ENCODE results near the gene CLTCL1.

- TF ChIP-seq CTCF (IDR thresholded peaks at IDR 0.05 in 8 of 11, conservative IDR thresholded peaks at IDR 0.05 in 3 of 11) (no peak), POLR2AphosphoS5 (IDR thresholded peaks at IDR 0.05) (no peak)
Measured at GRCh38 chr22:19253143-19253542, 38.4 kb downstream of the CLTCL1 start.
